Measurements from ENCODE around the gene SLC14A1. TPM values are rescaled to one million over a fixed set of nuclear protein-coding genes. Genes with fewer than 3 reads are reported as not detected.

The SLC14A1 gene
- 1.9 and 7.5 TPM in 2 replicates for total RNA-seq (2014; rRNA removed; shearing (Covaris generic))

- DNase-seq (ENCODE audit: low read depth) = no peak
Observed at GRCh38 chr18:45723567-45724355, at the start of gene SLC14A1. Gene SLC14A1, plus strand, starts transcription at chr18:45724181. Its CDS starts 6,140 bp downstream, at chr18:45730321.

- DNase-seq (ENCODE audit: low read depth) = no peak
Observed at GRCh38 chr18:45677276-45677807, 46.6 kb upstream of the SLC14A1 start.

GRCh38 chr18:45678441-45678840 is 45.5 kb upstream of the SLC14A1 start:
- DNase-seq (ENCODE audit: low read depth) = no peak

- DNase-seq (ENCODE audit: low read depth) = no peak
Observed at GRCh38 chr18:45678850-45679249, 45.1 kb upstream of the SLC14A1 start.

GRCh38 chr18:45680066-45680690 is 43.8 kb upstream of the SLC14A1 start:
- no peak for DNase-seq (ENCODE audit: low read depth)

- DNase-seq (ENCODE audit: low read depth) = no peak
Observed at GRCh38 chr18:45682181-45682580, 41.8 kb upstream of the SLC14A1 start.

- no peak for DNase-seq (ENCODE audit: low read depth)
Observed at GRCh38 chr18:45684341-45685115, 39.5 kb upstream of the SLC14A1 start.

GRCh38 chr18:45686891-45687611 is 36.9 kb upstream of the SLC14A1 start:
- DNase-seq (ENCODE audit: low read depth) = no peak

- DNase-seq (ENCODE audit: low read depth) = no peak
Observed at GRCh38 chr18:45687621-45688020, 36.4 kb upstream of the SLC14A1 start.

- no peak for DNase-seq (ENCODE audit: low read depth)
Observed at GRCh38 chr18:45688113-45688512, 35.9 kb upstream of the SLC14A1 start.

GRCh38 chr18:45688833-45689232 is 35.1 kb upstream of the SLC14A1 start:
- peak; percentile 12 for DNase-seq (ENCODE audit: low read depth)

- no peak for DNase-seq (ENCODE audit: low read depth)
Observed at GRCh38 chr18:45689396-45689795, 34.6 kb upstream of the SLC14A1 start.

GRCh38 chr18:45690975-45691815 is 32.8 kb upstream of the SLC14A1 start:
- DNase-seq (ENCODE audit: low read depth) = peak; percentile 74

GRCh38 chr18:45691816-45692179 is 32.2 kb upstream of the SLC14A1 start:
- DNase-seq (ENCODE audit: low read depth) = no peak

GRCh38 chr18:45702708-45703265 is 21.2 kb upstream of the SLC14A1 start:
- DNase-seq (ENCODE audit: low read depth) = no peak

- no peak for DNase-seq (ENCODE audit: low read depth)
Observed at GRCh38 chr18:45708831-45709230, 15.2 kb upstream of the SLC14A1 start.

GRCh38 chr18:45712061-45712460 is 11.9 kb upstream of the SLC14A1 start:
- DNase-seq (ENCODE audit: low read depth) = no peak

- peak; percentile 11 for DNase-seq (ENCODE audit: low read depth)
Observed at GRCh38 chr18:45713239-45713638, 10.7 kb upstream of the SLC14A1 start.

- DNase-seq (ENCODE audit: low read depth) = peak; percentile 63
Observed at GRCh38 chr18:45715212-45715780, 8.7 kb upstream of the SLC14A1 start.

- DNase-seq (ENCODE audit: low read depth) = no peak
Observed at GRCh38 chr18:45719106-45719505, 4.9 kb upstream of the SLC14A1 start.
